HepG2 (cell line): Measurements from ENCODE around the gene PALMD. TPM values are rescaled to one million over a fixed set of nuclear protein-coding genes. Genes with fewer than 3 reads are reported as not detected.
A peak's percentile ranks its signal among the peaks of the same experiment; 100 is the strongest.

Experiments
- AHR ChIP-seq: IDR thresholded peaks from 2 replicates; pipeline ENCODE4 v1.6.1; 2018; ENCODE audit warnings: missing genetic modification reagents, missing compliant biosample characterization
- BCLAF1 ChIP-seq: fragments of 450-650 bp; IDR thresholded peaks from 2 replicates; pipeline ENCODE4 v1.6.1; 2017; ENCODE audit warnings: mild to moderate bottlenecking
- BRF2 ChIP-seq: sonication (generic); formaldehyde crosslinking; IDR thresholded peaks from 2 replicates; pipeline ENCODE4 v1.8.1; 2022; ENCODE audit warnings: mild to moderate bottlenecking, missing genetic modification reagents
- DDIT3 ChIP-seq: sonication (generic); formaldehyde crosslinking; IDR thresholded peaks from 2 replicates; pipeline ENCODE4 v1.4.0; 2020; ENCODE audit warnings: mild to moderate bottlenecking, missing genetic modification reagents
- FOXO1 ChIP-seq: sonication (generic); formaldehyde crosslinking; IDR thresholded peaks from 2 replicates; pipeline ENCODE4 v1.4.0; 2020; ENCODE audit warnings: missing genetic modification reagents
- KDM4B ChIP-seq: sonication (generic); formaldehyde crosslinking; IDR thresholded peaks from 2 replicates; pipeline ENCODE4 v1.4.0; 2020; ENCODE audit warnings: missing genetic modification reagents
- MAZ ChIP-seq, 2 experiments: sonication (generic) in 1 of 2; formaldehyde crosslinking in 1 of 2; IDR thresholded peaks; 2 replicates each; pipeline versions ENCODE4 v1.5.0 to v1.6.1; 2012 to 2020; ENCODE audit warnings: low read depth in 2 of 2, mild to moderate bottlenecking in 2 of 2, borderline replicate concordance in 1 of 2, improper control_type of control experiment in 1 of 2, low read length in 1 of 2, missing genetic modification reagents in 1 of 2, moderate library complexity in 1 of 2
- POGK ChIP-seq: sonication (generic); formaldehyde crosslinking; conservative IDR thresholded peaks from 2 replicates; pipeline ENCODE4 v1.8.0; 2022; ENCODE audit warnings: mild to moderate bottlenecking, moderate library complexity, missing genetic modification reagents
- PPARG ChIP-seq: conservative IDR thresholded peaks from 2 replicates; pipeline ENCODE4 v1.6.1; 2016; ENCODE audit warnings: missing biosample characterization, missing genetic modification reagents
- RBM22 ChIP-seq: fragments of 200-400 bp; formaldehyde crosslinking; optimal IDR thresholded peaks from 2 replicates; pipeline ENCODE3; 2017; ENCODE audit warnings: mild to moderate bottlenecking, low read length, moderate library complexity
- SRF ChIP-seq: IDR thresholded peaks from 2 replicates; pipeline ENCODE4 v1.6.1; 2011; ENCODE audit warnings: mild to moderate bottlenecking, low read depth, low read length, moderate library complexity
- WIZ ChIP-seq: sonication (generic); formaldehyde crosslinking; IDR thresholded peaks from 2 replicates; pipeline ENCODE4 v1.5.1; 2020; ENCODE audit warnings: mild to moderate bottlenecking, missing genetic modification reagents
- ZKSCAN8 ChIP-seq: IDR thresholded peaks from 2 replicates; pipeline ENCODE4 v1.6.1; 2016; ENCODE audit warnings: borderline replicate concordance, missing genetic modification reagents, missing compliant biosample characterization
- ZNF281 ChIP-seq: sonication (generic); formaldehyde crosslinking; IDR thresholded peaks from 2 replicates; pipeline ENCODE4 v1.4.0; 2020; ENCODE audit warnings: missing genetic modification reagents, borderline replicate concordance
- ZNF30 ChIP-seq: sonication (generic); formaldehyde crosslinking; IDR thresholded peaks from 2 replicates; pipeline ENCODE4 v1.5.0; 2020; ENCODE audit warnings: mild to moderate bottlenecking, missing genetic modification reagents
- ZNF496 ChIP-seq: sonication (generic); formaldehyde crosslinking; IDR thresholded peaks from 2 replicates; pipeline ENCODE4 v1.8.1; 2023; ENCODE audit warnings: mild to moderate bottlenecking, moderate library complexity, missing genetic modification reagents; ENCODE audit not compliant: insufficient replicate concordance
- ZNF501 ChIP-seq: sonication (generic); formaldehyde crosslinking; IDR thresholded peaks from 2 replicates; pipeline ENCODE4 v1.5.1; 2020; ENCODE audit warnings: mild to moderate bottlenecking, moderate library complexity, missing genetic modification reagents
- ZNF670 ChIP-seq: sonication (generic); formaldehyde crosslinking; IDR thresholded peaks from 2 replicates; pipeline ENCODE4 v1.8.0; 2022; ENCODE audit warnings: mild to moderate bottlenecking, missing genetic modification reagents, borderline replicate concordance
- ZNF761 ChIP-seq: sonication (generic); formaldehyde crosslinking; conservative IDR thresholded peaks from 2 replicates; pipeline ENCODE4 v1.4.0; 2020; ENCODE audit warnings: mild to moderate bottlenecking, missing genetic modification reagents
- ZNF850 ChIP-seq: sonication (generic); formaldehyde crosslinking; conservative IDR thresholded peaks from 2 replicates; pipeline ENCODE4 v1.9.0; 2021; ENCODE audit warnings: mild to moderate bottlenecking, missing genetic modification reagents
- ZSCAN29 ChIP-seq: sonication (generic); formaldehyde crosslinking; conservative IDR thresholded peaks from 2 replicates; pipeline ENCODE4 v1.4.0; 2020; ENCODE audit warnings: mild to moderate bottlenecking, missing genetic modification reagents
- polyA plus RNA-seq, 8 experiments: library from polyadenylated mRNA; depleted of rRNA in 3 of 8; stranded (reverse) in 7 of 8; unstranded in 1 of 8; fragments of >200 nt; fragmentation: Illumina TruSeq in 4 of 8; extraction: Trizol in 4 of 8; gene quantifications; 2 replicates each; pipeline versions ENCODE4 v1.2.1 to v1.2.3, GENCODE V29; 2011 to 2016; ENCODE audit warnings: low read depth in 4 of 8, missing spikeins in 1 of 8, mixed read lengths in 1 of 8; ENCODE audit not compliant: insufficient read depth in 1 of 8
- total RNA-seq, 5 experiments: library from RNA; depleted of rRNA; stranded (reverse); fragments of >200 nt; fragmentation: Illumina TruSeq; extraction: Trizol; gene quantifications; 2 replicates each; pipeline ENCODE4 v1.2.3, GENCODE V29; 2016; ENCODE audit warnings: low read depth in 1 of 5

The PALMD gene
- total and polyA plus RNA-seq, 2 of the 13 experiments (the other 11 are each of a cell fraction or from before 2014, with no cell fraction given) = 5.5 to 31.1 TPM

- TF ChIP-seq ZNF501 (CRISPR knock-in tag) (no peak), SRF (no peak), BRF2 (CRISPR knock-in tag) (no peak), KDM4B (CRISPR knock-in tag) (no peak), ZNF850 (no peak), BCLAF1 (no peak), ZSCAN29 (peak; percentile 48; the same call in 1 of the 2 replicates), ZNF670 (no peak), ZNF281 (no peak), ZNF496 (CRISPR knock-in tag) (no peak), ZNF30 (CRISPR knock-in tag) (no peak), POGK (CRISPR knock-in tag) (no peak), AHR (CRISPR knock-in tag) (no peak), PPARG (0 out of 2 replicates have a peak, but pooled peaks have one; percentile 33), MAZ (IDR thresholded peaks at IDR 0.05; ENCODE audit: borderline replicate concordance, low read depth, low read length) (no peak), MAZ (CRISPR knock-in tag; IDR thresholded peaks at IDR 0.05; ENCODE audit: low read depth) (no peak), ZKSCAN8 (CRISPR knock-in tag) (no peak; the same call in 1 of the 2 replicates), RBM22 (no peak), WIZ (no peak), ZNF761 (CRISPR knock-in tag) (no peak), FOXO1 (CRISPR knock-in tag) (peak; percentile 23; the same call in 1 of the 2 replicates), DDIT3 (CRISPR knock-in tag) (no peak)
Measured at GRCh38 chr1:99738858-99739465, 93.0 kb downstream of the PALMD start (continued).
